GM12878 (cell line): Measurements from ENCODE around the gene CAMTA1. TPM values are rescaled to one million over a fixed set of nuclear protein-coding genes. Genes with fewer than 3 reads are reported as not detected.

ENCODE experiments used
- ATAC-seq: fragments of 200-7000 bp; cut with Tn5 transposase; 3 replicates; pipeline ENCODE4 v1.9.1; 2020; ENCODE audit warnings: mild to moderate bottlenecking, moderate library complexity
- BruUV-seq: library from RNA; stranded (reverse); fragments of 400-500 nt; replicated peaks from 2 replicates; lab custom pipeline; 2021; lab: Mats Ljungman, UMichigan
- CTCF ChIA-PET: fragments of 300-600 bp; sonication (Branson Sonifier 250); formaldehyde crosslinking; extraction: SDS; loops from one replicate; lab custom pipeline; 2021; ENCODE audit warnings: inconsistent platforms; lab: Yijun Ruan, JAX
- POLR2A ChIA-PET: fragments of 350-600 bp; formaldehyde crosslinking; extraction: SDS; loops from one replicate; lab custom pipeline; 2021; ENCODE audit warnings: inconsistent platforms; lab: Charles Lee
- RAD21 ChIA-PET: fragments of 300-600 bp; sonication (Branson Sonifier 250); formaldehyde crosslinking; loops from one replicate; lab custom pipeline; 2023; ENCODE audit warnings: antibody characterized with exemption; ENCODE audit not compliant: unreplicated experiment; lab: Charles Lee
- SMC1A ChIA-PET: fragments of 300-600 bp; sonication (Branson Sonifier 250); formaldehyde crosslinking; loops from one replicate; lab custom pipeline; 2023; ENCODE audit not compliant: unreplicated experiment, uncharacterized antibody; lab: Charles Lee
- DNase-seq: peaks from one replicate; pipeline ENCODE4 v3.0.0-alpha.2; 2011; ENCODE audit warnings: low read depth, low spot score
- FAIRE-seq: peaks from 3 replicates; lab custom pipeline; 2011; peaks lifted over from hg19 to GRCh38; lab: Jason Lieb, UNC
- H2AFZ ChIP-seq: 2 replicates; pipeline ENCODE4 v1.6.0; 2011; ENCODE audit warnings: low read depth, low read length, control low read depth; ENCODE audit not compliant: control insufficient read depth
- H3K27ac ChIP-seq: 2 replicates; pipeline ENCODE4 v1.5.1; 2011; ENCODE audit warnings: control low read depth; ENCODE audit not compliant: control insufficient read depth, insufficient read depth
- H3K27me3 ChIP-seq, 2 experiments: replicated peaks in 1 of 2; 2 replicates each; pipeline versions ENCODE4 v1.6.0 to v1.6.1; 2011; ENCODE audit warnings: low read length in 1 of 2; ENCODE audit not compliant: control insufficient read depth in 2 of 2, insufficient read depth in 2 of 2
- H3K36me3 ChIP-seq, 2 experiments: 2 replicates each; pipeline ENCODE4 v1.5.1; 2011; ENCODE audit warnings: low read length in 1 of 2; ENCODE audit not compliant: control insufficient read depth in 2 of 2, insufficient read depth in 2 of 2
- H3K4me1 ChIP-seq: 2 replicates; pipeline ENCODE4 v1.6.1; 2011; ENCODE audit warnings: mild to moderate bottlenecking, low read length, moderate library complexity, mixed read lengths; ENCODE audit not compliant: control insufficient read depth, insufficient read depth
- H3K4me2 ChIP-seq: 2 replicates; pipeline ENCODE4 v1.6.0; 2011; ENCODE audit warnings: control low read depth; ENCODE audit not compliant: control insufficient read depth, insufficient read depth
- H3K4me3 ChIP-seq: fragments of 200-600 bp; sonication (generic); 2 replicates; pipeline ENCODE4 v1.5.1; 2016
- H3K79me2 ChIP-seq: 2 replicates; pipeline ENCODE4 v1.6.0; 2011; ENCODE audit warnings: low read length; ENCODE audit not compliant: control insufficient read depth, insufficient read depth
- H3K9ac ChIP-seq: 2 replicates; pipeline ENCODE4 v1.8.0; 2011; ENCODE audit warnings: low read length, control low read depth, mixed read lengths; ENCODE audit not compliant: control insufficient read depth, insufficient read depth
- H3K9me3 ChIP-seq: replicated peaks from 3 replicates; pipeline ENCODE4 v1.5.1; 2011; ENCODE audit warnings: mild to moderate bottlenecking, low read length; ENCODE audit not compliant: control insufficient read depth, insufficient read depth
- H4K20me1 ChIP-seq: 2 replicates; pipeline ENCODE4 v1.6.0; 2011; ENCODE audit not compliant: control insufficient read depth, insufficient read depth
- BCL11A ChIP-seq: IDR thresholded peaks from 2 replicates; pipeline ENCODE4 v1.6.1; 2011; ENCODE audit warnings: low read depth, low read length
- KLF5 ChIP-seq: fragments of 450-650 bp; IDR thresholded peaks from 2 replicates; pipeline ENCODE4 v1.6.1; 2014; ENCODE audit warnings: mild to moderate bottlenecking; ENCODE audit not compliant: partially characterized antibody
- RBBP5 ChIP-seq: fragments of 200-600 bp; sonication (generic); conservative IDR thresholded peaks from 2 replicates; pipeline ENCODE4 v1.6.1; 2016
- RFX5 ChIP-seq: IDR thresholded peaks from 2 replicates; pipeline ENCODE4 v1.6.1; 2011; ENCODE audit warnings: low read depth, low read length, improper control_type of control experiment
- RUNX3 ChIP-seq: IDR thresholded peaks from 2 replicates; pipeline ENCODE4 v1.6.1; 2012; ENCODE audit warnings: low read length, inconsistent platforms
- SMARCA5 ChIP-seq: fragments of 450-650 bp; IDR thresholded peaks from 2 replicates; pipeline ENCODE4 v1.6.1; 2017; ENCODE audit warnings: mild to moderate bottlenecking
- SUZ12 ChIP-seq: fragments of 200-600 bp; sonication (generic); IDR thresholded peaks from one replicate; pipeline ENCODE4 v1.6.1; 2018; ENCODE audit warnings: antibody characterized with exemption, mild to moderate bottlenecking; ENCODE audit not compliant: unreplicated experiment
- ZNF622 ChIP-seq: fragments of 450-650 bp; IDR thresholded peaks from 2 replicates; pipeline ENCODE4 v1.6.1; 2017; ENCODE audit warnings: mild to moderate bottlenecking, inconsistent platforms
- WGBS: methylation state at CpG from one replicate; pipeline ENCODE4 v1.1.6; 2016; ENCODE audit warnings: low lambda C conversion rate; ENCODE audit not compliant: insufficient replicate concordance, insufficient coverage; ENCODE audit errors: missing lambda C conversion rate; 5-methylcytosine and 5-hydroxymethylcytosine counted together
- in situ Hi-C: fragments of 300-500 bp; cut with MboI; formaldehyde crosslinking; loops from 9 replicates; pipeline ENCODE4 v1.14.3; 2018; ENCODE audit warnings: mixed read lengths
- intact Hi-C: fragments of 100-400 bp; cut with micrococcal nuclease; formaldehyde crosslinking; loops from one replicate; pipeline ENCODE4 v1.14.2; 2022; ENCODE audit not compliant: unreplicated experiment
- polyA plus RNA-seq, 11 experiments: library from polyadenylated mRNA; depleted of rRNA in 4 of 11; unstranded in 6 of 11; stranded (reverse) in 5 of 11; fragments of >200 nt; fragmentation: Nextera tagmentation in 4 of 11; fragmentation: Illumina TruSeq in 1 of 11; extraction: Ambion mirVana in 4 of 11; extraction: Trizol in 1 of 11; gene quantifications; 1 replicate in 1 of 11; 2 replicates in 10 of 11; pipeline versions ENCODE4 v1.2.1 to v1.2.3, GENCODE V29; 2011 to 2016; ENCODE audit warnings: inconsistent platforms in 2 of 11, missing spikeins in 2 of 11, low read depth in 1 of 11
- total RNA-seq, 4 experiments: library from RNA; depleted of rRNA in 3 of 4; stranded (reverse); fragments of >200 nt in 3 of 4; fragmentation: Illumina TruSeq in 1 of 4; extraction: Trizol in 1 of 4; gene quantifications; 2 replicates each; pipeline versions ENCODE4 v1.2.1 to v1.2.3, GENCODE V29; 2013 to 2021
- TF ChIP-seq, protein P1 (sequence below): fragments of 450-650 bp; IDR thresholded peaks from 2 replicates; pipeline ENCODE4 v1.6.1; 2018; ENCODE audit warnings: mild to moderate bottlenecking, low read depth, moderate library complexity; ENCODE audit not compliant: partially characterized antibody
- TF ChIP-seq, protein P2 (sequence below): IDR thresholded peaks from 2 replicates; pipeline ENCODE4 v1.6.1; 2012; ENCODE audit warnings: low read depth, low read length, improper control_type of control experiment
- TF ChIP-seq, protein P3 (sequence below): fragments of 450-650 bp; formaldehyde crosslinking; IDR thresholded peaks from 2 replicates; pipeline ENCODE4 v1.5.0; 2022; ENCODE audit warnings: mild to moderate bottlenecking, missing genetic modification characterization
- TF ChIP-seq, protein P4 (sequence below): IDR thresholded peaks from 2 replicates; pipeline ENCODE4 v1.6.1; 2011; ENCODE audit warnings: low read depth, low read length, improper control_type of control experiment, borderline replicate concordance

Gene CAMTA1
- total and polyA plus RNA-seq, 10 of the 15 experiments (the other 5 are each of a cell fraction or from before 2014, with no cell fraction given) = 37.7 to 148 (median 76.4) TPM

DNA sequence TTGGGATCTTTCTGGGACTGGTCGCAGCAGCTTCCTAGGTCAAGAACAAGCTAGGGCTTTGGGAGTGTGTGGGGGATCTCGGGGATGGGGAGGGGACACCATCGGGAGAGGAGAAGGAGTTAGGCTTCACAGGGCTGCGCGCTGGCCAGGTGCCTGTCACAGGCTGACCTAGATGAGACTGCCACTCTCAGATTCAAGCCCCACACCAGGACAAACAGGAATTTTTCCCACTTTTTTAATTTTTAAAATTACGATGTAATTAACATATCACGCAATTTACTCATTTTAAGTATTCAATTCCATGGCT lies 180.6 kb downstream of the CAMTA1 start:
- no peak overlapping the region for H3K9ac ChIP-seq
- no peak overlapping the region for H3K27ac ChIP-seq
- 70% methylated on average over 7 of the region's 7 CpGs for WGBS
- TF ChIP-seq RBBP5 (no peak), SUZ12 (no peak), RFX5 (no peak), ZNF622 (no peak), BCL11A (no peak), RUNX3 (no peak), KLF5 (no peak), SMARCA5 (no peak)
- TF ChIP-seq, protein P1, sequence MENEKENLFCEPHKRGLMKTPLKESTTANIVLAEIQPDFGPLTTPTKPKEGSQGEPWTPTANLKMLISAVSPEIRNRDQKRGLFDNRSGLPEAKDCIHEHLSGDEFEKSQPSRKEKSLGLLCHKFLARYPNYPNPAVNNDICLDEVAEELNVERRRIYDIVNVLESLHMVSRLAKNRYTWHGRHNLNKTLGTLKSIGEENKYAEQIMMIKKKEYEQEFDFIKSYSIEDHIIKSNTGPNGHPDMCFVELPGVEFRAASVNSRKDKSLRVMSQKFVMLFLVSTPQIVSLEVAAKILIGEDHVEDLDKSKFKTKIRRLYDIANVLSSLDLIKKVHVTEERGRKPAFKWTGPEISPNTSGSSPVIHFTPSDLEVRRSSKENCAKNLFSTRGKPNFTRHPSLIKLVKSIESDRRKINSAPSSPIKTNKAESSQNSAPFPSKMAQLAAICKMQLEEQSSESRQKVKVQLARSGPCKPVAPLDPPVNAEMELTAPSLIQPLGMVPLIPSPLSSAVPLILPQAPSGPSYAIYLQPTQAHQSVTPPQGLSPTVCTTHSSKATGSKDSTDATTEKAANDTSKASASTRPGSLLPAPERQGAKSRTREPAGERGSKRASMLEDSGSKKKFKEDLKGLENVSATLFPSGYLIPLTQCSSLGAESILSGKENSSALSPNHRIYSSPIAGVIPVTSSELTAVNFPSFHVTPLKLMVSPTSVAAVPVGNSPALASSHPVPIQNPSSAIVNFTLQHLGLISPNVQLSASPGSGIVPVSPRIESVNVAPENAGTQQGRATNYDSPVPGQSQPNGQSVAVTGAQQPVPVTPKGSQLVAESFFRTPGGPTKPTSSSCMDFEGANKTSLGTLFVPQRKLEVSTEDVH = no peak
- TF ChIP-seq, protein P2, sequence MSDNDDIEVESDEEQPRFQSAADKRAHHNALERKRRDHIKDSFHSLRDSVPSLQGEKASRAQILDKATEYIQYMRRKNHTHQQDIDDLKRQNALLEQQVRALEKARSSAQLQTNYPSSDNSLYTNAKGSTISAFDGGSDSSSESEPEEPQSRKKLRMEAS = no peak
- TF ChIP-seq, protein P3, sequence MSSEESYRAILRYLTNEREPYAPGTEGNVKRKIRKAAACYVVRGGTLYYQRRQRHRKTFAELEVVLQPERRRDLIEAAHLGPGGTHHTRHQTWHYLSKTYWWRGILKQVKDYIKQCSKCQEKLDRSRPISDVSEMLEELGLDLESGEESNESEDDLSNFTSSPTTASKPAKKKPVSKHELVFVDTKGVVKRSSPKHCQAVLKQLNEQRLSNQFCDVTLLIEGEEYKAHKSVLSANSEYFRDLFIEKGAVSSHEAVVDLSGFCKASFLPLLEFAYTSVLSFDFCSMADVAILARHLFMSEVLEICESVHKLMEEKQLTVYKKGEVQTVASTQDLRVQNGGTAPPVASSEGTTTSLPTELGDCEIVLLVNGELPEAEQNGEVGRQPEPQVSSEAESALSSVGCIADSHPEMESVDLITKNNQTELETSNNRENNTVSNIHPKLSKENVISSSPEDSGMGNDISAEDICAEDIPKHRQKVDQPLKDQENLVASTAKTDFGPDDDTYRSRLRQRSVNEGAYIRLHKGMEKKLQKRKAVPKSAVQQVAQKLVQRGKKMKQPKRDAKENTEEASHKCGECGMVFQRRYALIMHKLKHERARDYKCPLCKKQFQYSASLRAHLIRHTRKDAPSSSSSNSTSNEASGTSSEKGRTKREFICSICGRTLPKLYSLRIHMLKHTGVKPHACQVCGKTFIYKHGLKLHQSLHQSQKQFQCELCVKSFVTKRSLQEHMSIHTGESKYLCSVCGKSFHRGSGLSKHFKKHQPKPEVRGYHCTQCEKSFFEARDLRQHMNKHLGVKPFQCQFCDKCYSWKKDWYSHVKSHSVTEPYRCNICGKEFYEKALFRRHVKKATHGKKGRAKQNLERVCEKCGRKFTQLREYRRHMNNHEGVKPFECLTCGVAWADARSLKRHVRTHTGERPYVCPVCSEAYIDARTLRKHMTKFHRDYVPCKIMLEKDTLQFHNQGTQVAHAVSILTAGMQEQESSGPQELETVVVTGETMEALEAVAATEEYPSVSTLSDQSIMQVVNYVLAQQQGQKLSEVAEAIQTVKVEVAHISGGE = no peak
- TF ChIP-seq, protein P4, sequence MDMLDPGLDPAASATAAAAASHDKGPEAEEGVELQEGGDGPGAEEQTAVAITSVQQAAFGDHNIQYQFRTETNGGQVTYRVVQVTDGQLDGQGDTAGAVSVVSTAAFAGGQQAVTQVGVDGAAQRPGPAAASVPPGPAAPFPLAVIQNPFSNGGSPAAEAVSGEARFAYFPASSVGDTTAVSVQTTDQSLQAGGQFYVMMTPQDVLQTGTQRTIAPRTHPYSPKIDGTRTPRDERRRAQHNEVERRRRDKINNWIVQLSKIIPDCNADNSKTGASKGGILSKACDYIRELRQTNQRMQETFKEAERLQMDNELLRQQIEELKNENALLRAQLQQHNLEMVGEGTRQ = no peak
- no peaks in the 10 kb centered on the region for H3K36me3 ChIP-seq
- no TSS peak for BruUV-seq
- ChIA-PET SMC1A (no interaction called here), POLR2A (interaction anchor here (0.6 kb wide), 1 partner anchor 11 kb away, joined by 3 read pairs; no protein-coding TSS in a partner anchor), CTCF (no interaction called here), RAD21 (no interaction called here)
- in situ Hi-C loops (no loop called here), intact Hi-C loops (no loop called here)
- H3K79me2 ChIP-seq = no peaks in the 10 kb centered on the region
- ATAC-seq (no peak), FAIRE-seq (no peak), DNase-seq (no peak)
- H3K9me3 ChIP-seq = no peaks in the 10 kb centered on the region
- no peaks in the 10 kb centered on the region for H4K20me1 ChIP-seq
- H3K4me2 ChIP-seq = no peak overlapping the region
- no peaks in the 10 kb centered on the region for H3K4me1 ChIP-seq
- peaks cover 0 to 5% of the 10 kb centered on the region in 2 experiments; a peak in 1 of 4 replicates for H3K27me3 ChIP-seq
- no peak overlapping the region for H2AFZ ChIP-seq
- no peak overlapping the region for H3K4me3 ChIP-seq
